WTC11 (cell line): ENCODE results near the gene MEF2B. TPM values are rescaled to one million over a fixed set of nuclear protein-coding genes. Genes with fewer than 3 reads are reported as not detected.

Experiments
- AFF4 ChIP-seq: sonication (generic); formaldehyde crosslinking; IDR thresholded peaks from 2 replicates; pipeline ENCODE4 v1.8.1; 2023; ENCODE audit warnings: mild to moderate bottlenecking, missing genetic modification reagents, borderline replicate concordance
- ATF1 ChIP-seq: sonication (generic); formaldehyde crosslinking; IDR thresholded peaks from 2 replicates; pipeline ENCODE4 v1.8.1; 2023; ENCODE audit warnings: mild to moderate bottlenecking, moderate library complexity, missing genetic modification reagents
- CREB1 ChIP-seq: sonication (generic); formaldehyde crosslinking; IDR thresholded peaks from 2 replicates; pipeline ENCODE4 v1.8.0; 2023; ENCODE audit warnings: mild to moderate bottlenecking, missing genetic modification reagents
- CREM ChIP-seq: sonication (generic); formaldehyde crosslinking; IDR thresholded peaks from 2 replicates; pipeline ENCODE4 v1.8.1; 2022; ENCODE audit warnings: mild to moderate bottlenecking, missing genetic modification reagents, moderate library complexity
- E2F1 ChIP-seq: sonication (generic); formaldehyde crosslinking; IDR thresholded peaks from 2 replicates; pipeline ENCODE4 v1.8.0; 2022; ENCODE audit warnings: mild to moderate bottlenecking, missing genetic modification reagents
- ESRRA ChIP-seq: sonication (generic); formaldehyde crosslinking; IDR thresholded peaks from 2 replicates; pipeline ENCODE4 v1.8.1; 2022; ENCODE audit warnings: mild to moderate bottlenecking, missing genetic modification reagents, borderline replicate concordance
- FOXP1 ChIP-seq: sonication (generic); formaldehyde crosslinking; IDR thresholded peaks from 2 replicates; pipeline ENCODE4 v1.8.0; 2022; ENCODE audit warnings: missing genetic modification reagents, mild to moderate bottlenecking, moderate library complexity, borderline replicate concordance
- MYBL2 ChIP-seq: sonication (generic); formaldehyde crosslinking; IDR thresholded peaks from 2 replicates; pipeline ENCODE4 v1.8.1; 2023; ENCODE audit warnings: mild to moderate bottlenecking, moderate library complexity, missing genetic modification reagents
- NFATC4 ChIP-seq: fragments of 250-450 bp; sonication (Bioruptor Pico); IDR thresholded peaks from 2 replicates; pipeline ENCODE4 v1.9.0; 2021; ENCODE audit warnings: mild to moderate bottlenecking
- NFYB ChIP-seq: sonication (generic); formaldehyde crosslinking; conservative IDR thresholded peaks from 2 replicates; pipeline ENCODE4 v1.8.0; 2022; ENCODE audit warnings: low read depth, missing genetic modification reagents
- NR2C2 ChIP-seq: sonication (generic); formaldehyde crosslinking; IDR thresholded peaks from 2 replicates; pipeline ENCODE4 v1.8.0; 2022; ENCODE audit warnings: mild to moderate bottlenecking, missing genetic modification reagents
- PRRX2 ChIP-seq: fragments of 250-450 bp; sonication (Bioruptor Pico); IDR thresholded peaks from 2 replicates; pipeline ENCODE4 v1.8.0; 2021; ENCODE audit warnings: mild to moderate bottlenecking
- RELA ChIP-seq: sonication (generic); formaldehyde crosslinking; IDR thresholded peaks from 2 replicates; pipeline ENCODE4 v1.8.1; 2022; ENCODE audit warnings: missing genetic modification reagents, mild to moderate bottlenecking, borderline replicate concordance
- RORB ChIP-seq: fragments of 250-450 bp; sonication (Bioruptor Pico); IDR thresholded peaks from 2 replicates; pipeline ENCODE4 v1.9.0; 2021; ENCODE audit warnings: mild to moderate bottlenecking
- SOX15 ChIP-seq: fragments of 250-450 bp; sonication (Bioruptor Pico); IDR thresholded peaks from 2 replicates; pipeline ENCODE4 v1.9.0; 2021; ENCODE audit warnings: mild to moderate bottlenecking
- STAT6 ChIP-seq: sonication (generic); formaldehyde crosslinking; conservative IDR thresholded peaks from 2 replicates; pipeline ENCODE4 v1.8.1; 2023; ENCODE audit warnings: mild to moderate bottlenecking, low read depth, missing genetic modification reagents, moderate library complexity
- TCF7 ChIP-seq: sonication (generic); formaldehyde crosslinking; IDR thresholded peaks from 2 replicates; pipeline ENCODE4 v1.8.0; 2022; ENCODE audit warnings: mild to moderate bottlenecking, low read depth, missing genetic modification reagents, moderate library complexity
- ZNF219 ChIP-seq: sonication (generic); formaldehyde crosslinking; IDR thresholded peaks from 2 replicates; pipeline ENCODE4 v1.8.0; 2023; ENCODE audit warnings: missing genetic modification reagents, mild to moderate bottlenecking, borderline replicate concordance
- ZNF232 ChIP-seq: sonication (generic); formaldehyde crosslinking; IDR thresholded peaks from 2 replicates; pipeline ENCODE4 v1.8.0; 2022; ENCODE audit warnings: mild to moderate bottlenecking, missing genetic modification reagents
- ZNF512 ChIP-seq: sonication (generic); formaldehyde crosslinking; IDR thresholded peaks from 2 replicates; pipeline ENCODE4 v1.8.1; 2022; ENCODE audit warnings: missing genetic modification reagents, borderline replicate concordance
- ZSCAN18 ChIP-seq: fragments of 250-450 bp; sonication (Bioruptor Pico); IDR thresholded peaks from 2 replicates; pipeline ENCODE4 v2.1.2; 2022; ENCODE audit warnings: mild to moderate bottlenecking, moderate library complexity
- total RNA-seq: library from RNA; stranded (reverse); gene quantifications from 3 replicates; pipeline ENCODE4 v1.2.3, GENCODE V29; 2021
- TF ChIP-seq, protein P1 (sequence below): sonication (generic); formaldehyde crosslinking; IDR thresholded peaks from 2 replicates; pipeline ENCODE4 v1.8.0; 2022; ENCODE audit warnings: missing genetic modification reagents
- TF ChIP-seq, protein P2 (sequence below): sonication (generic); formaldehyde crosslinking; IDR thresholded peaks from 2 replicates; pipeline ENCODE4 v1.8.0; 2022; ENCODE audit warnings: mild to moderate bottlenecking, missing genetic modification reagents

MEF2B gene
- total RNA-seq, 1 experiment from 2014 or later = 1.7 TPM

- TF ChIP-seq NFYB (CRISPR knock-in tag) (no peak), AFF4 (CRISPR knock-in tag) (no peak), STAT6 (no peak), ESRRA (peak; percentile 54; the same call in 1 of the 2 replicates), NFATC4 (no peak), ZNF232 (no peak), TCF7 (no peak), ZNF219 (CRISPR knock-in tag) (no peak), MYBL2 (no peak; the same call in 1 of the 2 replicates), E2F1 (CRISPR knock-in tag) (no peak), NR2C2 (no peak), ATF1 (no peak), RELA (CRISPR knock-in tag) (no peak), CREB1 (CRISPR knock-in tag) (no peak), FOXP1 (CRISPR knock-in tag) (no peak; the same call in 1 of the 2 replicates), ZNF512 (CRISPR knock-in tag) (no peak), CREM (CRISPR knock-in tag) (no peak), PRRX2 (CRISPR knock-in tag) (no peak), ZSCAN18 (CRISPR knock-in tag) (no peak), RORB (no peak), SOX15 (CRISPR knock-in tag) (no peak)
- TF ChIP-seq, protein P1, sequence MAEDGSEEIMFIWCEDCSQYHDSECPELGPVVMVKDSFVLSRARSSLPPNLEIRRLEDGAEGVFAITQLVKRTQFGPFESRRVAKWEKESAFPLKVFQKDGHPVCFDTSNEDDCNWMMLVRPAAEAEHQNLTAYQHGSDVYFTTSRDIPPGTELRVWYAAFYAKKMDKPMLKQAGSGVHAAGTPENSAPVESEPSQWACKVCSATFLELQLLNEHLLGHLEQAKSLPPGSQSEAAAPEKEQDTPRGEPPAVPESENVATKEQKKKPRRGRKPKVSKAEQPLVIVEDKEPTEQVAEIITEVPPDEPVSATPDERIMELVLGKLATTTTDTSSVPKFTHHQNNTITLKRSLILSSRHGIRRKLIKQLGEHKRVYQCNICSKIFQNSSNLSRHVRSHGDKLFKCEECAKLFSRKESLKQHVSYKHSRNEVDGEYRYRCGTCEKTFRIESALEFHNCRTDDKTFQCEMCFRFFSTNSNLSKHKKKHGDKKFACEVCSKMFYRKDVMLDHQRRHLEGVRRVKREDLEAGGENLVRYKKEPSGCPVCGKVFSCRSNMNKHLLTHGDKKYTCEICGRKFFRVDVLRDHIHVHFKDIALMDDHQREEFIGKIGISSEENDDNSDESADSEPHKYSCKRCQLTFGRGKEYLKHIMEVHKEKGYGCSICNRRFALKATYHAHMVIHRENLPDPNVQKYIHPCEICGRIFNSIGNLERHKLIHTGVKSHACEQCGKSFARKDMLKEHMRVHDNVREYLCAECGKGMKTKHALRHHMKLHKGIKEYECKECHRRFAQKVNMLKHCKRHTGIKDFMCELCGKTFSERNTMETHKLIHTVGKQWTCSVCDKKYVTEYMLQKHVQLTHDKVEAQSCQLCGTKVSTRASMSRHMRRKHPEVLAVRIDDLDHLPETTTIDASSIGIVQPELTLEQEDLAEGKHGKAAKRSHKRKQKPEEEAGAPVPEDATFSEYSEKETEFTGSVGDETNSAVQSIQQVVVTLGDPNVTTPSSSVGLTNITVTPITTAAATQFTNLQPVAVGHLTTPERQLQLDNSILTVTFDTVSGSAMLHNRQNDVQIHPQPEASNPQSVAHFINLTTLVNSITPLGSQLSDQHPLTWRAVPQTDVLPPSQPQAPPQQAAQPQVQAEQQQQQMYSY (CRISPR knock-in tag) = no peak
- TF ChIP-seq, protein P2, sequence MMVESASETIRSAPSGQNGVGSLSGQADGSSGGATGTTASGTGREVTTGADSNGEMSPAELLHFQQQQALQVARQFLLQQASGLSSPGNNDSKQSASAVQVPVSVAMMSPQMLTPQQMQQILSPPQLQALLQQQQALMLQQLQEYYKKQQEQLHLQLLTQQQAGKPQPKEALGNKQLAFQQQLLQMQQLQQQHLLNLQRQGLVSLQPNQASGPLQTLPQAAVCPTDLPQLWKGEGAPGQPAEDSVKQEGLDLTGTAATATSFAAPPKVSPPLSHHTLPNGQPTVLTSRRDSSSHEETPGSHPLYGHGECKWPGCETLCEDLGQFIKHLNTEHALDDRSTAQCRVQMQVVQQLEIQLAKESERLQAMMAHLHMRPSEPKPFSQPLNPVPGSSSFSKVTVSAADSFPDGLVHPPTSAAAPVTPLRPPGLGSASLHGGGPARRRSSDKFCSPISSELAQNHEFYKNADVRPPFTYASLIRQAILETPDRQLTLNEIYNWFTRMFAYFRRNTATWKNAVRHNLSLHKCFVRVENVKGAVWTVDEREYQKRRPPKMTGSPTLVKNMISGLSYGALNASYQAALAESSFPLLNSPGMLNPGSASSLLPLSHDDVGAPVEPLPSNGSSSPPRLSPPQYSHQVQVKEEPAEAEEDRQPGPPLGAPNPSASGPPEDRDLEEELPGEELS (CRISPR knock-in tag) = peak; percentile 65; the same call in 1 of the 2 replicates
These were observed 64.6 kb downstream of the MEF2B start (continued) for GRCh38 chr19:19105365-19106055.
